ENCODE data around the gene EPB41L2.

EPB41L2 gene

DNA sequence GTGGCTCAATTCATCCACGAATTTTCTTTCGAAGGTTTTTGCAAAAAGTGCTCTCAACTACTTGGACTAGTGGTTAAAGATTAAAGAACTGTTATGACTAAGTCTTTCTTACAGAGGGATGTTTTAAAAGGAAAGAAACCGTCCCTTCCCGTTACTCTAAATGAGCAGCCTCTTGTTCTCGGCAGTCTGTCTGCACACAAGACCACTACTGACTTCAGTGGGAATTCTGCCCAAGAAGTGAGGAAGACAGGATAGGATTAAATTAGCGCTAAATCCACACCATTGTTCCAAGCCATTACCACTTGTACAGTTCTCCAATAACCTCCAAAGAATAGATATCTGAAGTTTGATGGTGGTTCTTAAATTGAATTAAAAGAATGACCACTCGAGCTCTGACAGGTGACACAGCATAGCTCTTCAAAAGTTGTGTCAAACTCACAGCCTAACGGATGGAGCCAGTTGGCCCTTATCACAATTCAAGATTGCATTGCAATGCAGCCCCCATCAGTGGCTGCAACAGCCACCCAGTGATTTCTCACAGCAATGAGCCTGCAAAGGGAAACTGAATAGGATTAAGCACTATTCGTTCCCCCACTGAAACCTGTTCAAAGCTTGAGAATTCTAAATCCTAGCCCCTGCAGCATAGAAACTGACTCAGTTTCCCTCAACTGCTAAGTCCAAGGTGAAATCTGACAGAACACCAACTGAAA is 1.8 kb downstream of the EPB41L2 start:
- DNase-seq, result no peak

GRCh38 chr6:131060311-131060710 is 2.7 kb downstream of the EPB41L2 start:
- DNase-seq, result no peak

DNA sequence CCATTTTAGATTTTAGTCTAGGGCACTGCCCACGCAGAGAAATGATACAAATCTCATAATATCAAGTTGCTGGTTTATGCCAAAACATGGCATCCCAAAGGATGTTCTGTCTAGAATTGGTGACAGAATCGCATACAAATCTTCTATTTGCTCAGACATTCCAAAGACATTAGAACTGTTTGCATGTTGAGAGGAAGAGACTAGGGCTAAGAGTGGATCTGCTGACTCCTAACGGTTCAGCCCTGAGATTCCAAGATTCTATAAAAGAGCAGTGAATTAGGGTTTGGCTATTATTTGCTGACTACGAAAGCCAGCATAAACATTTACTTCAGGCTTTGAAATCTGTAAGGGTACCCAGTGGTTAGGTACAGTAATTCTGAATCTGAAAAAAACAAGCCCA is 3.6 kb downstream of the EPB41L2 start:
- no peak for DNase-seq

- no peak for DNase-seq
Observed at GRCh38 chr6:131058236-131058635, 4.8 kb downstream of the EPB41L2 start.

- DNase-seq, result no peak
Observed at GRCh38 chr6:131054392-131055250, 8.4 kb downstream of the EPB41L2 start.

DNA sequence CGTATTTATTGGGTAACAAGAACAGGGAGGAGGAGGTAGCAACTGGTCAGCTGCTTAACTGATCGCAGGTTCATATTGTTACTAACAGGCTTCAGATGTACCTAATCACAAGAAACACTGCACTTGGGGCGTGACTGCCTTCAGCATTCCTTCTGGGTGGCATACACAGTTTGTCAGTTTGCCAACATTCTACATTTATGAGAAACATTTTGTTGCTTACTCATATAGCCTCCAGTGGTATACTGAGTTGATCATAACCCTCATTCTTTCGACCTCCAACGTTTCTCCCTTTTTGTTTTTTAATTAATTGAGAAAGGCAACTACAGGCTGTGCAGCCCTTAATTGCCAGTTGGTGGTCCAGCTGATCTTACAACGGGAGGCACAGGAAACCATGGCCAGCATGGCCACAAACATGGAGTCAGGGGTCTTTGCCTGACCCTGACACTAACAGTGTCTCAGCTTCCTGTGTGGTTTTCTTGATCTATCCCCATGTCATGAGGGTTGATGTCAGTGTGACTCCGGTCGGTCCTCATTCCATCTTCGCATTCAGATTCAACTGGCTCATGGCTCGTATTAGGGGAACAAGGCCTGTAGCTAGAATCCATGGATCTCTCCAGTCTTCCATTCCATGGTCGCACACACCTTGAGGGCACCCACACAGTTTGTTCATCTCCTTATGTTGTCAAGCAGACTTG is 9.4 kb downstream of the EPB41L2 start:
- no peak for DNase-seq

DNA sequence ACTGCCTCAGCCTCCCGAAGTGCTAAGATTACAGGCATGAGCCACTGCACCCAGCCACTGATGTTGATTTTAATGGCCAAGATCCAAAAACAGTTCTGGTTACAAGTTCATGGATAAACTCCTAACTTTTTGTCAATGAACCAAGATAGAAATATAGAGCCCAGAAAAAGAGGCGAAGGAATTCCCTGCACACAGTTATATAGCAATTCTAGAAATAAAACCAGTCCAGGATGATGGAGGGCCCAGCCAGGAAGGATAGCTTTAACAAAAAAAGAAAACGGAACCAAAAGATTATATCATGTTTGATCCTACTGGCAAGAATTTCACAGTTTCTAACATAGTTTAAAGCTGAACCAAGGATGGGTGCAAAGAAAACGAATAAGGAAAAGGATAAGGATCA is 10.9 kb downstream of the EPB41L2 start:
- DNase-seq, result no peak

GRCh38 chr6:131051341-131051740 is 11.7 kb downstream of the EPB41L2 start:
- DNase-seq, result no peak

DNA sequence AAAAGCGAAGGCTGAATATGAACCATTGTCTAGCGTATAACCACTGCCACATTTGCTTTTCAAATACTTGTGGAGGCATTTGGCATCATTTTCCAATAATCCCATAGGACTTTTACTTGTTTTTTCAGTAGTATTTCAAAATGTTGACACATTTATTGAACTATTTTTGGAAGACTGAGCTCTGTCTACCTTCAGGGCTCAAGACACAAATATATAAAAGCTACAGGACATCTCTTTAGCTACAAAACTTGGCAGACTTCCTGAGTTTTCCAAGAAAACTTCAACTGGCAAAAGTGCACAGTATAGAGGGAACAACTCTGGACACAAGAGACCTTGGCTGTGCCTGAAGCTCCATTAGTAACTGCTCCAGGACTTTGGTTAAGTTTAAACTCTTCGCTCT is 13.4 kb downstream of the EPB41L2 start:
- DNase-seq, result no peak

DNA sequence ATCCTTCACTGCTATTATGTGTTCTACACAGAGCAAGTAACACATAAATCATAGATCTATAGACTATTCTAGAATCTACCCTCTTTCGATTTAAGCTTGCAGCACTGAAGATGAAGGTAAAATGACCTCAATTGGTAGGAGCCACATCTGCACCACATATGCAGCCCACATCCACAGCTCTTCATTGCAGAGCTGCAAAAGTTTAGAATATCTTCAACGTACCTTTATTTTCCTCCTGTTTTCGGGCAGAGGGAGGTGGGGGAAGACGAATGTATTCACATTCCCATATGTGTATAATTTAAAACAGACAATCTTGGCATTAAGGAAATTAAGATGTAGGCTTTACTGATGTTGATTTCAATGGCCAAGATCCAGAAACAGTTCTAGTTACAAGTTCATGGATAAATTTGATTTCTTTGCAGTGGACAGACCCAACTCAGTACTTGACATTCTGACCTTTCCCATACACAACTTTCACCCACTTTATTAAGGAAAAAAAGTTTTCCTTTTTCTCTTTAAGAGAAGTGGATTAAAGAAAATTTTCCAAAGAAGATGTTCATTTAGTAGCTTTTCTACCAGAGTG is 14.0 kb downstream of the EPB41L2 start:
- no peak for DNase-seq

GRCh38 chr6:131048459-131048858 is 14.6 kb downstream of the EPB41L2 start:
- DNase-seq, result no peak

DNA sequence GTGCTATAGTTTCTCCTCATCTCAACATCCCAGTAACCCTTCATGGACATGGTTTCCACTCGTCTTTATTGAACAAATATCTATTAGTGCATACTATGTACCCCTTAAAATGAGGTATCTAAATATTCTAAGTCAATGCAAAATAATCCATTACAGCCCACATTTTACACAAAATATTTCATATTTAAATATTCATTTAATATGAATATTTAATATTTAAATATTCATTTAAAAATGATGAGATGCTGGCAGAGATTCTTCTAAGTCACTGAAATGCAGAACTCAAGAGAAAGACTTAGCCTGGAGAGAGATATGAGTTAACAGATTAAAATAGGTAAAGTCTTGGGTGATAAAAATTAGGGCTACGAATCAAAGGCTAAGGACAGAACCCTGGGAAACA is 17.9 kb downstream of the EPB41L2 start:
- no peak for DNase-seq

DNA sequence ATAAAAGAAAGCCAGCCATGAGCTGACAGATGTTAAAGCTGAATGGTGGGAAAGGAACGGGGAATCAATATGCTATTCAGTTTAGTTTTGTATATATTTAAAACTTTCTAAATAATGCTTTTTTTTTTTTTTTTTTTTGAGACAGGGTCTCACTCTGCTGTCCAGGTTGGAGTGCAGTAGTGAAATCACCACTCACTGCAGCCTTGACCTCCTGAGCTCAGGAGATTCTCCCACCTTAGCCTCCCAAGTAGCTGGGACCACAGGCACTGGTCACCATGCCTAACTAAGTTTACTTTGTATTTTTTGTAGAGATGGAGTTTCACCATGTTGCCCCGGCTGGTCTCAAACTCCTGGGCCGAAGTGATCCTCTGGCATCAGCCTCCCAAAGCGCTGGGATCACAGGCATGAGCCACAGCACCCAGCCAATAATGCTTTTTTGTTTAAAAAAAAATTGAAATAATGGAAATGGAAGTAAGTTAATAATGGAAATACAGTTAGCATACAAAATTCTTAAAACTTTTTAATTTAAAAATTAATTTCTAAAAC is 19.1 kb downstream of the EPB41L2 start:
- DNase-seq, result no peak

GRCh38 chr6:131042664-131043063 is 20.4 kb downstream of the EPB41L2 start:
- no peak for DNase-seq

GRCh38 chr6:131041814-131042213 is 21.2 kb downstream of the EPB41L2 start:
- no peak for DNase-seq

GRCh38 chr6:131040866-131041265 is 22.2 kb downstream of the EPB41L2 start:
- DNase-seq, result no peak

GRCh38 chr6:131039345-131039680 is 23.7 kb downstream of the EPB41L2 start:
- DNase-seq, result no peak

DNA sequence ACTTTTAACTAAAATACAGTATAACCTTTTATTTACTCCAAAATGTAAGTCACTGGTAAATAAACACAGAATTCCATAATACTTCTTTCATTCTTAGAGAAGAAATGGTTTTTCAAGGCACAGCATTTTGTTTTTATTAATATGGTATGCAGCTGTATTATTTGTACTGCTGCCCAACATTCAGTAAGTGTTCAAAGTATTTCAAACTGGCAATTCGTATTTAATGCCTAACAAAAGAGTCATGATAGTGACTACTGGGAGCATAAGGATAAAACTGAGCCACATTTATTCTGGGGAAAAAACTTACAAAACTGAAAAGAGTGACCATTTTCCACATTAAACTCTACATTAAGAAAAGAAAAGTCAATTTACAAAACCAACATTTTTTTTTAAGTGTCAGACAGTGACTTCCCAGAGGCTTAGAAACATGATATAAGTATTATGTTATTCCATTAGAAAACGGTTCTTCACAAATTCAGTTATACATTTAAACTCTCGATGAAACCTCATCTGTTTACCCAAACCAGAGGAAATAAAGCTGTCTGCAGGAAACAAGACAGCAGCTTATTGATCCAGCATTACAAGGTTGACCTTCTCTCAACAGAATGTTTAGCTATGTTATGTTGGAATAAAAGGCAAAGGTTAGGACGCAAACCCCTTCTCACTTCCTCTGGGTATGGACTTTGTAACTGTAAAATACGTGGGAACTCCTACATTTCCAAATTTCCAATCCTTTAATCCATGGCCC is 24.3 kb downstream of the EPB41L2 start:
- no peak for DNase-seq

DNA sequence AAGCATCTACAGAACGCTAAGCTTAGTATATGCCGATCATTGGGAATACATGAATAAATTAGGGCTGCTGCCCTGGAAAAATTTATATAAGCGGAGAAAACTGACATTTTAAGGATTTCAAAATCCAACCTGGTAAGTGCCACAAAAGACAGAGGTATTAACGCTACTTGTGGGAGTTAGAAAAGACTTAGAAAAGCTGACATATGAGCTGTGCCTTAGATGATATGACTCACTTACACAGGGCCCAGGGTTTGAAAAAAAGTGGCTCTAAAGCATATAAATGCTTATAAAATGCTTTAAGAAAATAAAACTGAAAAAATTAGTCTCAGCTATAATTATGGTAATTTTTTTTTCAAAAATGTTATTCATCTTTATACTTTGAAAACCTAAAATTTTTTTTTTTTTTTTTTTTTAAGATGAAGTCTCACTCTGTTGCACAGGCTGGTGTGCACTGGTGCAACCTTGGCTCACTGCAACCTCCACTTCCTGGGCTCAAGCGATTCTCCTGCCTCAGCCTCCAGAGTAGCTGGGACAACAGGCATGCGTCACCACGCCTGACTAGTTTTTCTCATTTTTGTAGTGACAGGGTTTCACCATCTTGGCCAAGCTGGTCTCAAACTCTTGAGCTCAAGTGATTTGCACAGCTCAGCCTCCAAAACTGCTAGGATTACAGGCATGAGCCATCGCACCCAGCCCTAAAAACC is 25.7 kb downstream of the EPB41L2 start:
- no peak for DNase-seq

- DNase-seq, result no peak
Observed at GRCh38 chr6:131036601-131037000, 26.4 kb downstream of the EPB41L2 start.

GRCh38 chr6:131036143-131036542 is 26.9 kb downstream of the EPB41L2 start:
- DNase-seq, result no peak

DNA sequence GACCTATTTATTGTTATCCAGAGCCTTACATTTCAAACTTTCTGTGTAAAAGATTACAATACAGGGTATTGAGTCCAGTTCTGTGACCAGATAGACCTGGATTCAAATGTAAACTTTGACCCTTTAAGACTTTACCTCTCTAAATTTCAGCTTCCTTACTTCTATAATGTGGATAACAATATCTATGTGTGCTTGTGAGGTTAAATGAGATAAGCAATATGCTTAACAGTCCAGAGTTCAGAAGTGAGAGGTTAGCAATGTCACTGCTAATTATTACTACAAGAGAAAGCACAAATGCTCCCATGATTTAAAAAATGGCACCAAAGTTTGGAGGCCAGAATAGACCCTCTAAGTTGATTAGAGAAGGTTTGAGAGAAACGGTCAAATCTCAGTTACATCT is 27.5 kb downstream of the EPB41L2 start:
- no peak for DNase-seq
